Endothelial cell (in vitro differentiated cells): ENCODE data around the gene ADSS2. TPM values are rescaled to one million over a fixed set of nuclear protein-coding genes. Genes with fewer than 3 reads are reported as not detected.
A peak's percentile ranks its signal among the peaks of the same experiment; 100 is the strongest.

Experiments used
- DNase-seq: peaks from one replicate; pipeline ENCODE4 v3.0.0; 2021; ENCODE audit warnings: low spot score
- H3K27ac Mint-ChIP-seq: one replicate; pipeline ENCODE4 v1.8.0; 2021; ENCODE audit warnings: mixed read lengths, inconsistent platforms; ENCODE audit not compliant: unreplicated experiment
- H3K27me3 Mint-ChIP-seq: one replicate; pipeline ENCODE4 v1.8.0; 2021; ENCODE audit warnings: mild to moderate bottlenecking, moderate library complexity, mixed read lengths, inconsistent platforms; ENCODE audit not compliant: unreplicated experiment
- H3K36me3 Mint-ChIP-seq: one replicate; pipeline ENCODE4 v1.8.0; 2021; ENCODE audit warnings: mild to moderate bottlenecking, low read depth, mixed read lengths, inconsistent platforms; ENCODE audit not compliant: unreplicated experiment
- H3K4me1 Mint-ChIP-seq: one replicate; pipeline ENCODE4 v1.8.0; 2021; ENCODE audit warnings: mild to moderate bottlenecking, mixed read lengths, inconsistent platforms; ENCODE audit not compliant: unreplicated experiment
- H3K4me3 Mint-ChIP-seq: one replicate; pipeline ENCODE4 v1.8.0; 2021; ENCODE audit warnings: mild to moderate bottlenecking, mixed read lengths, inconsistent platforms; ENCODE audit not compliant: unreplicated experiment
- H3K9me3 Mint-ChIP-seq: one replicate; pipeline ENCODE4 v1.8.0; 2021; ENCODE audit warnings: mixed read lengths, inconsistent platforms; ENCODE audit not compliant: unreplicated experiment
- total RNA-seq: library from RNA; stranded (reverse); fragmentation: NEBNext Ultra II Directional; extraction: Animal tissue kit (Norgen Biotek cat#: 25700); gene quantifications from one replicate; pipeline ENCODE4 v1.2.1, GENCODE V29; 2021; ENCODE audit not compliant: unreplicated experiment
- TF ChIP-seq, protein P1 (sequence below): fragments of 200-600 bp; sonication (generic); IDR thresholded peaks from one replicate; pipeline ENCODE4 v1.5.0; 2021; ENCODE audit warnings: antibody characterized with exemption; ENCODE audit not compliant: unreplicated experiment

The ADSS2 gene
- total RNA-seq, 1 donor from 2014 or later: 35.4 TPM

DNA sequence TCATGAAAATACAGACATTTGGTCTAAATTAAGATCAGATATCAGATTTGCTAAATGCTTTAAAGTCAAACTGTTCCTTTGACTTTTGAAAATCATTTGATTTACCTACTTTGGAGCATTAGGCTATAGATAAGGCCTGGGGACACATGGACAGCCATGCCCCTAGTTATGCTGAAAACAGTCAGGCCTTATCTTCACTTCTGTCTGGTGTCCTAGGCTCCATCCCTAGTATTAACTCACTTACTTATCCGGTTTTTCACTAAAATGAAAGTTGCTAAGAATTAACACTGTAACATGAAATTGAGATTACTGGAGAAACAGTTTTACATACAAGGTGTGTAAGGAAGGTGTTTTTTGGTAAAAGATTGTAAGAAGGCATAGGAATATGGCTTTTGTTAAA, 4.9 kb upstream of the ADSS2 start:
- peaks cover 1% of the 10 kb centered on the region for H3K27me3 Mint-ChIP-seq
- TF ChIP-seq, protein P1, sequence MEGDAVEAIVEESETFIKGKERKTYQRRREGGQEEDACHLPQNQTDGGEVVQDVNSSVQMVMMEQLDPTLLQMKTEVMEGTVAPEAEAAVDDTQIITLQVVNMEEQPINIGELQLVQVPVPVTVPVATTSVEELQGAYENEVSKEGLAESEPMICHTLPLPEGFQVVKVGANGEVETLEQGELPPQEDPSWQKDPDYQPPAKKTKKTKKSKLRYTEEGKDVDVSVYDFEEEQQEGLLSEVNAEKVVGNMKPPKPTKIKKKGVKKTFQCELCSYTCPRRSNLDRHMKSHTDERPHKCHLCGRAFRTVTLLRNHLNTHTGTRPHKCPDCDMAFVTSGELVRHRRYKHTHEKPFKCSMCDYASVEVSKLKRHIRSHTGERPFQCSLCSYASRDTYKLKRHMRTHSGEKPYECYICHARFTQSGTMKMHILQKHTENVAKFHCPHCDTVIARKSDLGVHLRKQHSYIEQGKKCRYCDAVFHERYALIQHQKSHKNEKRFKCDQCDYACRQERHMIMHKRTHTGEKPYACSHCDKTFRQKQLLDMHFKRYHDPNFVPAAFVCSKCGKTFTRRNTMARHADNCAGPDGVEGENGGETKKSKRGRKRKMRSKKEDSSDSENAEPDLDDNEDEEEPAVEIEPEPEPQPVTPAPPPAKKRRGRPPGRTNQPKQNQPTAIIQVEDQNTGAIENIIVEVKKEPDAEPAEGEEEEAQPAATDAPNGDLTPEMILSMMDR: no peak
- no peak overlapping the region for H3K27ac Mint-ChIP-seq
- no peak for DNase-seq
- peaks cover 19% of the 10 kb centered on the region for H3K36me3 Mint-ChIP-seq
- peaks cover 5% of the 10 kb centered on the region for H3K4me1 Mint-ChIP-seq
- H3K9me3 Mint-ChIP-seq: no peaks in the 10 kb centered on the region
- no peak overlapping the region for H3K4me3 Mint-ChIP-seq

DNA sequence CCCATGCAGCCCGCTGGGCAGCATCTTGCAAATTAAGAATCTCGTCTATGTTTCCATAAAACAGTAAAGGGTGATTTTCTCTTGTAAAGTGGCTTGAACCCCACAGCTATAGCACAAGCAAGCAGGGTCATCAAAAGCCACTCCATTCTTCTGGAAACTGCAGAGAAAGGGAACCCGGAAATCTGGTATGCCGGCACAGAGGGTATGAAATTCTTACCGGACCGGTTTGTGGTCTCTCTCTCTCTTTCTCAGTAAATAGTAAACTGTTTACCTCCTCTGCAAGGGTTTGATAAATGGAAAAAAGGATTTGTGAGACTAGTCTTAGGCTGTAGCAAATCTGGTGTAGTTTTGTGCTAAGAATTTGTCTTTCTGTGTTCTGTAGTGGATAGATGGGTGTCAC, 2.7 kb upstream of the ADSS2 start:
- Mint-ChIP-seq H3K27me3 (peaks cover 5% of the 10 kb centered on the region), H3K27ac (no peak overlapping the region), H3K9me3 (no peaks in the 10 kb centered on the region), H3K4me1 (peaks cover 13% of the 10 kb centered on the region), H3K4me3 (peak overlapping the region; percentile 56), H3K36me3 (peaks cover 8% of the 10 kb centered on the region)
- DNase-seq: no peak
- TF ChIP-seq, protein P1: no peak

DNA sequence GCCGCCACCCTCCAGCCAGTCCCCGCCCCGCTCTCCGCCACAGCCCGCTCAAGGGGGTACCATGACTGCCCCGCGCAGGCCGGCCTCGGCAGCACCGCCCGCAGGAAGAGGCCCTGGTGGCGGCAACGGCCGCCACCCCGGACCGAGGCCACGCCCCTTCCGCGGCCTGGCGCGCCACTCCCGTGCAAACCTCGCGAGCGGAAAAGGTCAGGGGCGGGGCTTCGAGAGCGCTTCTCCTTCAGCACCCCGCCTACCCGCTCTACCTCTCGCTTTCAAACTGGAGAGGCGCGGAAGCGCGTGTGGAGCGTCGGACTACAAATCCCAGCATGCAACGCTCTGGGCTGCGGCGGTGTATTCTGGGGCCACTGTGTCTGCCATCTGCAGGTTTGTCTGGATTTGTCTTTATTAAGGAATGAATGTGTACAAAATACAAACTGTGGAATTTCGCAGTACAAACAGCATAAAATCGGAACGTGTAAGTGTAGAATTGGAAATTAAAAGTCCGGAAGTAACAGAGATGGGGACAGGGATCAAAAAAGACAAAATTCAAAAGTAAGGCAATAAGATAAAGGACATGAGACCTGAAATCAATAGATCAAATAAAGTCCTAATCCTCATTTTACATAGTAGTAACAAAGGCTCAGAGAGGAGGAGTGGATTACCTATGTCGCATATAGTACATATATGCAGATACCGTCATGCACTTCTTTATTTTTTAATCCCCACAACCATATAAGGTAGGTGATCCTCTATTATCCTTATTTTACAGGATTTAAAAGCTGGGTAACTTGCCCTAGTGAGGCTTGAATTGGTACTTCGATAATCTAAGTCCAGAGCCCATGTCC, 464 bp upstream of the ADSS2 start:
- peak; percentile 99 for DNase-seq
- H3K4me1 Mint-ChIP-seq: peaks cover 13% of the 10 kb centered on the region
- TF ChIP-seq, protein P1: peak; percentile 48
- peak overlapping the region; percentile 65 for H3K27ac Mint-ChIP-seq
- no peaks in the 10 kb centered on the region for H3K36me3 Mint-ChIP-seq
- no peaks in the 10 kb centered on the region for H3K9me3 Mint-ChIP-seq
- H3K4me3 Mint-ChIP-seq: peak overlapping the region; percentile 88
- peaks cover 5% of the 10 kb centered on the region for H3K27me3 Mint-ChIP-seq

DNA sequence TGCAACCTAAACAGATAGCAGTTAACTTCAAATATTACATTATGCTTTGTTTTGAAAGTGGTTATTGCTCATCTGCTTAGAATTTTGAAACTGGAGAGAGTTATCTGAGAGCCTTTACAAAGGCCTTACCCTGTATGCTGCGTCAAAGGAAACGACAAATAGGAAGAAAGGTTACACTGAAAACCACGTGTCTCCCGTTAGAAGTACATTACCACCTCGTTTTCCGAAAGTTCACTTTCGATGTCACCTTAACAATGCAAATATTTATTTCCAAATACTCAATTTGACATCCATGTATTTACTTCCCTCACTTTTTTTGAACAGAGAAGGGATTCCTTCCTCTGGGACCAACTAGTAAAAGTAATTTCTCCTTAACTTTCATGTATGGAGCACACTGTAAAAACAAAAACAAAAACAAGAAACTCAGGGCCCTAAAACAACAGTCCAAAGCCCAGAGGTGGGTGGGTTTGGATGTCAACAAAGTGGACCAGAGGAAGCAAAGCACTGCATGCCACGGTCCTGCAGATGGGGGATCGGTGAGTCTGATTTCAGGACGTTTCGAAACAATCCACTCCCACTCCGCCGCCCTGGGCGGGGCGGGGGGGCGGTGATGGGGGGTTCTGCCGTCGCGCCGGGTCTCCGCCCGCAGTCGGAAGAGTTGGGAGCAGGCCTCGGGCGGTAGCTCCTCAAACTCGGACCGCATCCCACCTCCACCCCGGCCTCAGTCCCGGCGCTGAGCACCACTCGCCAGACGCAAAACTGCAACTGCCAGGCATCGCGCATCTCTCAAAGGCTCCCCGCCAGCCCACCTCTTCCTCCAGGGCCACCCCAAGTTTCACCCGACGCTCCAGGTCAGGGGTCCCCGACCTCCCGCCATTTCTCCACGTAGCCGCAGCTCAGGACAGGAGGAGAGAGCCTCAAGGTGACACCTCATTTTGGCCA, 841 bp downstream of the ADSS2 start:
- Mint-ChIP-seq H3K4me3 (peak overlapping the region; percentile 96), H3K36me3 (no peaks in the 10 kb centered on the region), H3K27ac (peak overlapping the region; percentile 81), H3K27me3 (peaks cover 5% of the 10 kb centered on the region), H3K9me3 (no peaks in the 10 kb centered on the region), H3K4me1 (peaks cover 13% of the 10 kb centered on the region)
- TF ChIP-seq, protein P1: no peak
- DNase-seq: peak; percentile 52
